GM18870 (cell line): Measurements from ENCODE around the gene DLGAP1.

ENCODE experiments used
- ATAC-seq: cut with Tn5 transposase; IDR thresholded peaks from one replicate; pipeline ENCODE4 v1.9.1; 2021; ENCODE audit warnings: moderate library complexity; ENCODE audit not compliant: unreplicated experiment

DLGAP1 gene

GRCh38 chr18:3526421-3527354 is 928.4 kb downstream of the DLGAP1 start:
- ATAC-seq = peak; percentile 67

- peak; percentile 82 for ATAC-seq
Observed at GRCh38 chr18:3525870-3526420, 929.2 kb downstream of the DLGAP1 start.

GRCh38 chr18:3524706-3525105 is 930.4 kb downstream of the DLGAP1 start:
- no peak for ATAC-seq

- ATAC-seq = no peak
Observed at GRCh38 chr18:3520230-3521085, 934.6 kb downstream of the DLGAP1 start.

- no peak for ATAC-seq
Observed at GRCh38 chr18:3514312-3515216, 940.5 kb downstream of the DLGAP1 start.

- peak; percentile 76 for ATAC-seq
Observed at GRCh38 chr18:3513481-3513880, 941.6 kb downstream of the DLGAP1 start.

- ATAC-seq = no peak
Observed at GRCh38 chr18:3511980-3512379, 943.1 kb downstream of the DLGAP1 start.

- ATAC-seq = no peak
Observed at GRCh38 chr18:3510896-3511295, 944.2 kb downstream of the DLGAP1 start.

GRCh38 chr18:3510024-3510423 is 945.1 kb downstream of the DLGAP1 start:
- no peak for ATAC-seq

GRCh38 chr18:3508576-3509549 is 946.2 kb downstream of the DLGAP1 start:
- no peak for ATAC-seq

- no peak for ATAC-seq
Observed at GRCh38 chr18:3504637-3505036, 950.5 kb downstream of the DLGAP1 start.

GRCh38 chr18:3502650-3503049 is 952.5 kb downstream of the DLGAP1 start:
- no peak for ATAC-seq

- no peak for ATAC-seq
Observed at GRCh38 chr18:3500016-3500415, 955.1 kb downstream of the DLGAP1 start.

- ATAC-seq = no peak
Observed at GRCh38 chr18:3499501-3499900, 955.6 kb downstream of the DLGAP1 start.

- ATAC-seq = no peak
Observed at GRCh38 chr18:3498698-3499471, 956.2 kb downstream of the DLGAP1 start.

GRCh38 chr18:3495691-3496430 is 959.2 kb downstream of the DLGAP1 start:
- ATAC-seq = no peak

- no peak for ATAC-seq
Observed at GRCh38 chr18:3494569-3494968, 960.5 kb downstream of the DLGAP1 start.

- no peak for ATAC-seq
Observed at GRCh38 chr18:3494245-3494526, 960.9 kb downstream of the DLGAP1 start.
